ENCODE data around the gene SLAMF6. TPM values are rescaled to one million over a fixed set of nuclear protein-coding genes. Genes with fewer than 3 reads are reported as not detected.

Gene SLAMF6
- total RNA-seq, 4 donors from 2014 or later: 0.23 to 2.7 (median 1.1) TPM

DNA sequence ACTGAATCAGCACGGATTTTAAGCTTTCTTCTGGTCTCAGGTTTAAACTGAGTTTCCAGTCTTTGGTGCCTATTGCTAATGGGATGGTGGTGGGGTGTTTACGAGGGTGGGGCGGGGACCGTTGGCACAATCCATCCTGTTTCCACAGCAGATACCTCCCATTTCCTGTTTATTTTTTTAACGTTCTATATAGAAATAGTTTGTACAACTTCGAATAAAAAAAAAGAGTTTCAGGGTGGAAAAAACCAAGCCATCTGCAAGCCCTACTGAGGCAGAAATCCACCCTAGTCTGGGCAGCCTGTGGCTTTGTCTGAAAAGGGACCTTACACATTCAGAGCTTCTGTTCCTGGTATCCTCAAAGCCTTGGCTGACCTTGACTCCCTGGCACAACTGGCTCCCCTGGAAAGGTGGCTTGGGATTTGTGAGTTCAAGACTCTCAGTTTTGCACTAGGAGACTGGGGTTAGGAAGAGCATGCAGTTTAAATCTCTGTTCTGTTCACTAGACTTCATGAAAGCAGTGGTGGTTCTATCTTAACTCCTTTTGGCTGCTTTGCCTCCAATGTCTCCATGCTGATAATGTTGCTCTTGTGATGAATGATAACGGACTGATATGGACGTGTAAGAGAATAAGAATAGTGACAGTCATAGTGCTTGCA, 76.0 kb downstream of the SLAMF6 start:
- 49 to 62% methylated on average over 8 of the region's 8 CpGs for WGBS, 2 donors
- H3K4me3 ChIP-seq (ENCODE audit: low read depth, poor library complexity, severe bottlenecking): no peak overlapping the region
- intact Hi-C loops (cut with DNase I; ENCODE audit: low total_unique reads): no loop called here
- TF ChIP-seq, protein P1, sequence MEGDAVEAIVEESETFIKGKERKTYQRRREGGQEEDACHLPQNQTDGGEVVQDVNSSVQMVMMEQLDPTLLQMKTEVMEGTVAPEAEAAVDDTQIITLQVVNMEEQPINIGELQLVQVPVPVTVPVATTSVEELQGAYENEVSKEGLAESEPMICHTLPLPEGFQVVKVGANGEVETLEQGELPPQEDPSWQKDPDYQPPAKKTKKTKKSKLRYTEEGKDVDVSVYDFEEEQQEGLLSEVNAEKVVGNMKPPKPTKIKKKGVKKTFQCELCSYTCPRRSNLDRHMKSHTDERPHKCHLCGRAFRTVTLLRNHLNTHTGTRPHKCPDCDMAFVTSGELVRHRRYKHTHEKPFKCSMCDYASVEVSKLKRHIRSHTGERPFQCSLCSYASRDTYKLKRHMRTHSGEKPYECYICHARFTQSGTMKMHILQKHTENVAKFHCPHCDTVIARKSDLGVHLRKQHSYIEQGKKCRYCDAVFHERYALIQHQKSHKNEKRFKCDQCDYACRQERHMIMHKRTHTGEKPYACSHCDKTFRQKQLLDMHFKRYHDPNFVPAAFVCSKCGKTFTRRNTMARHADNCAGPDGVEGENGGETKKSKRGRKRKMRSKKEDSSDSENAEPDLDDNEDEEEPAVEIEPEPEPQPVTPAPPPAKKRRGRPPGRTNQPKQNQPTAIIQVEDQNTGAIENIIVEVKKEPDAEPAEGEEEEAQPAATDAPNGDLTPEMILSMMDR (IDR thresholded peaks at IDR 0.05): no peak
- no peak for TF ChIP-seq POLR2A (IDR thresholded peaks at IDR 0.05)
- no peak for DNase-seq (ENCODE audit: low spot score in 2 of 2)

DNA sequence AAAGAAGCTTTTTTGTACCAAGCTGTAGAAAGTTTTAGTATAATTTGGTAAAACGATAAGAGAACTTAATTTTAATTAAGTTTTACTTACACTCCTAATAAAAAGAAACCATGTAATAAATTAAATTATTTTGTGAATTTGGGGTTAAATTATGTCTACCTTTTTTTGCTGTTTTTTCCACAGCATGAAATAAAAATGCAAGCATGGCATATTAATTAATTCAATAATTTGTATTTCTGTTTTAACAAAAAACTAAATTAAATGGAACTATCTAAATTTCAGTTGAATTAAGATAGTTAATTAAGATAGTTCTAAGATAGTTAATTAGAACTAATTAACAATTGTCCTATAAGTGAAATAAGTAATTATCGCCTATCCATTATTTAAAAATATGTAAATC, 83.3 kb downstream of the SLAMF6 start:
- intact Hi-C loops (cut with DNase I; ENCODE audit: low total_unique reads): no loop called here
- TF ChIP-seq, protein P1 (IDR thresholded peaks at IDR 0.05): no peak
- no peak for TF ChIP-seq POLR2A (IDR thresholded peaks at IDR 0.05)
- no peak for DNase-seq (ENCODE audit: low spot score in 2 of 2)
- no peak overlapping the region for H3K4me3 ChIP-seq (ENCODE audit: low read depth, poor library complexity, severe bottlenecking)
- 65 to 77% methylated on average over 2 of the region's 2 CpGs for WGBS, 2 donors

DNA sequence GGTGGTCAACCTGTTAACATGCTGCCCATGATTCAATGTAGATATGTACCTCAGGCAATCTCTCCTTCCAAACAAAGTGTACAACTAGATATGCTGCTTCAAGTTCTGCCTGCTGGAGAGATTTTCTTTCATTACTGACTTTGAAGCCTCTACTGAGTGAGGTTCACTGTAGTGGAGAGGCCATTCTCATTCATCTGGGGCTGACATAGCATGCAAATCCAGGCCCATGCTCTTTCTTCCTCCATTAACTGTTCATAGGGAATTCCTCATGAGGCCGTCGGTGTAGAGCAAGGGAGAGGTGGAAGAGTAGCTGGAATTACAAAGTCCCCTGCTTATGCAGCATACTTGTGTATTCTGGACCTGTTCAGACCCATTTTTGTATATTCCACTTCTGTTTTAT, 84.1 kb downstream of the SLAMF6 start:
- no peak for TF ChIP-seq POLR2A (IDR thresholded peaks at IDR 0.05)
- TF ChIP-seq, protein P1 (IDR thresholded peaks at IDR 0.05): no peak
- intact Hi-C loops (cut with DNase I; ENCODE audit: low total_unique reads): no loop called here
- DNase-seq (ENCODE audit: low spot score in 2 of 2): no peak
- H3K4me3 ChIP-seq (ENCODE audit: low read depth, poor library complexity, severe bottlenecking): no peak overlapping the region
- 89 to 92% methylated on average over 2 of the region's 2 CpGs for WGBS, 2 donors

DNA sequence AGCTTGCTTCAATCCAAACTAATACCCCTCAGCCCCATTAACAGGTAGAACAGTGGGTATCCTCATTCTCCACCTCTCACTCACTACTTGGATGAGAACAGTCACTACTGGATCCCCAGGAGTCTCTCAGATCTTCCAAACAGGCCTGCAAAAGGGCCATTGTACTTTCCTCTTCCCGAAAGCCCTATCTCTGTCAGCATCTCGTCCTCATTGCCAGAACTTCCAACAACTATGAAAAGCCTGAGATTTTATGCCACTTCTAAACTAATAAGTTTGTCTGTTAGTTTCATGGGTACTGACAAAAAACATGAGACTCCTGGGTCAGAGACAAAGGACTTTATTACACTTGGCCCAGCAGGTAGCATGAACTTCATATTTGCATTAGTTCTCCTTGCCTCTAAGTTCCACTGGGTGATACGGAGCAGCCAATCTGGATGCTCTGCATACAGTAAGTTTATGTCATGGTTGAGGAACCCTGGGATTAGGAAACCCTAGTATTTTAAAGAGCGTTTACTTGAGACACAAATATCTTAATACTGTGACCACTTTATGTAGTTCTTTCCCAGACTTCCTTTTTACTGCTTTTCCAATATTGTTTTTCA, 84.6 kb downstream of the SLAMF6 start:
- TF ChIP-seq, protein P1 (IDR thresholded peaks at IDR 0.05): no peak
- no peak for TF ChIP-seq POLR2A (IDR thresholded peaks at IDR 0.05)
- intact Hi-C loops (cut with DNase I; ENCODE audit: low total_unique reads): no loop called here
- 79 to 89% methylated on average over 4 of the region's 4 CpGs for WGBS, 2 donors
- DNase-seq (ENCODE audit: low spot score in 2 of 2): no peak
- H3K4me3 ChIP-seq (ENCODE audit: low read depth, poor library complexity, severe bottlenecking): no peak overlapping the region

DNA sequence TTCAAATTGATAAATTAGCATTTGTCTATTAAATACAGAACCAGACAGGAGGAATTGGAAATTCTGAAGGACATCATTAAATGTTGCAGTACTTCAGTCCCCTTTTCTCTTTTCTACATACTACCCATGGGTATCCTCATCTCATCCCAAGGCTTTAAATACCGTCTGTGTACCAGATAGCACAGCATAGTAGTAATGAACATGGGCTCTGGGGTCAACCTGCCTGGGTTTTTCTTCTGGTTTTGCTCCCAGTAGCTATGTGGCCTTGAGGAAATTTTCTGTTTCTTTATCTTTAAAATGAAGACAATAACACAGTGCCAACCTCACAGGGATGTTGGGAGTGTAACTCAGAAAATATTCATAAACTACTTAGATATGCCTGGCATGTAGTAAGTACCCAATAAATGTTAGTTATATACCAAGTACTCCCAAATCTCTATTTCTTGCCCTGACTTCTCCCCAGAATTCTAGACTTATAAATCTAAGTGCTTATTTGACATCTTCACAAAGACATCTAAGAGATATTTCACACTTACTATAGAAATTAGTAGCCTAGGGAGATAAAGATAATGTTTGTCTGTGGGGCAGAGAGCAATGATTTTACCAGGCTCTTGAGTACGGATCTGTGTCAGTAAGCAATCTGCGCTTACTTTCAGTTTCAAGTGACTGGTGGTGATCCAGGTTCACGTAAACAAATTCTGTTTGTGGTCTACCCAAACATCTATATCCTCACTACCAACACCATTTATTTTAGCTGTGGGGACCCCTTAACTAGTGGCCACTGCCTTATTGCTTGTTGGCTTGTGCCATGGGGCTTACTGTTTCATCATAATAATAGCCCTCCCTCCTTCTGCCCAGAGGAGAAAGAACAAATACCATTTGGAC, 85.4 kb downstream of the SLAMF6 start:
- TF ChIP-seq POLR2A (IDR thresholded peaks at IDR 0.05): no peak
- 54 to 59% methylated on average over 4 of the region's 4 CpGs for WGBS, 2 donors
- DNase-seq (ENCODE audit: low spot score in 2 of 2): no peak
- intact Hi-C loops (cut with DNase I; ENCODE audit: low total_unique reads): no loop called here
- no peak overlapping the region for H3K4me3 ChIP-seq (ENCODE audit: low read depth, poor library complexity, severe bottlenecking)

DNA sequence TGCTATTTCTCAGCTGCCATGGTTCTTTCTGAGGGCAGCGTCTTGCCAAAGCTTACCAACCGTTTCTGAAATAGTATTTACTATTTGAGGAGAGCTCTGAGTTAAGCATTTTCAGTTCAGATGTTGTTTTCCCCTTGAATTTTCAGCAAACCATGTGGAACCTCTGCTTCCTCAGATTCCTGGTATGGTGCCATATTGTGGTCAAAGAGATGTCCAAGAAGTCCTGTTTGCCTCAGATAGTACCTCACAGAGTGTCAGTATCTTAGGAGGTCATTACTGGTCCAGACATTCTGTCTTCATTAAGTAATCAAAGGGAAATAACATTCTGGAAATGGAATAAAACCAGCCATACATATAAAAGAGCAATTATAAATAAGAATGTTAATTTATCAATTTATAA, 86.1 kb downstream of the SLAMF6 start:
- DNase-seq (ENCODE audit: low spot score in 2 of 2): no peak
- intact Hi-C loops (cut with DNase I; ENCODE audit: low total_unique reads): no loop called here
- H3K4me3 ChIP-seq (ENCODE audit: low read depth, poor library complexity, severe bottlenecking): no peak overlapping the region
- no peak for TF ChIP-seq POLR2A (IDR thresholded peaks at IDR 0.05)
- TF ChIP-seq, protein P1 (IDR thresholded peaks at IDR 0.05): no peak
- WGBS, 2 donors: 70 to 76% methylated on average over 2 of the region's 2 CpGs

Data from lower leg skin (tissue), 4 donors.